HG03045 (cell line): ENCODE results near the gene GINM1.

Source experiments
- ATAC-seq: cut with Tn5 transposase; IDR thresholded peaks from one replicate; pipeline ENCODE4 v1.9.1; 2021; ENCODE audit warnings: mild to moderate bottlenecking, moderate library complexity; ENCODE audit not compliant: unreplicated experiment

The GINM1 gene

DNA sequence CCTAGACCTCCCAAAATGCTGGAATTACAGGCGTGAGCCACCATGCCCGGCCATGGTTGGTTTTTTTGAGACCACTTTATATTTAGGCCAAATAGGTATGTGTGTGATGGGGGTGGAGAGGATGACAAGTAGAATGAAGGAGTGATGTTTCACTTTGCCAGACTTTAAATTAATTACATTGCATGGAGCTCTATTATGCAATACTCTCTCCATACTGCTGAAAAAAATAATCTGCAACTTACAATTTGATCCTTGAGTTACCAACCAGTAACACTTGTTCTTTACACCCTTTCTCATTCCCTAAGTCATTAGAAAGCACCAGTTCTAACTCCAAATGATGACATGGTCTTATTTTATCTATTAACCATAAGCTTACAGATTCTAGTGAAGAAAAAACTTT is 26.8 kb downstream of the GINM1 start:
- ATAC-seq = no peak

DNA sequence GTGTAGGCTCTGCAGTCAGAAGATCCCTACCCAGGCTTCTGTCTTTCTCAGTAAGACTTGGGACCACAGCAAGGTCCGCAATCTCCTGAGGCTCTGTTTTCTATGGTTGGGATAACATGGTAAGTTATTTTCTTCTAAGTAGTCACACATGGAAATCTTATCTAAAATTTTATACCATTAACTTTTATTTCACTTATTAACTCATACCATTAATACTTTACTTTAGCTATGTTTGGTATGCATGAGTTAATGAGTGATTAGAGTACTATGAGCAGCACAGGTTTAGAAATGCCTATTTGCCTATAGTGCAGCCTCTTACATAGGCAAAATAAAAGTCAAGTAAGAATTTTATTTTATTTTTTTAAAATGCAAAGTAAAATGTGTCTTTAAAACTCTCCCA is 27.2 kb downstream of the GINM1 start:
- ATAC-seq = no peak

DNA sequence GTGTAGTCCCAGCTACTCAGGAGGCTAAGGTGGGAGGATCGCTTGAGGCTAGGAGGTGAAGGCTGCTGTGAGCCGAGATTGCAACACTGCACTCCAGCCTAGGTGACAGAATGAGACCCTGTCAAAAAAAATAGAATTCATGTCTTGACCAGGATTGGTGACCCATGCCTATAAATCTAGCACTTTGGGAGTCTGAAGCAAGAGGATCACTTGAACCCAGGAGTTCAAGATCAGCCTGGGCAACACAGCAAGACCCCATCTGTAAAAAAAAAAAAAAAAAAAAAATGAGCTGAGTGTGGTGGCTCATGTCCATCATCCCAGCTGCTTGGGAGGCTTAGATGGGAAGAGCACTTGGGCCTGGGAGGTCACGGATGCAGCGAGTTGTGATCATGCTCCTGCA is 34.3 kb downstream of the GINM1 start:
- no peak for ATAC-seq

DNA sequence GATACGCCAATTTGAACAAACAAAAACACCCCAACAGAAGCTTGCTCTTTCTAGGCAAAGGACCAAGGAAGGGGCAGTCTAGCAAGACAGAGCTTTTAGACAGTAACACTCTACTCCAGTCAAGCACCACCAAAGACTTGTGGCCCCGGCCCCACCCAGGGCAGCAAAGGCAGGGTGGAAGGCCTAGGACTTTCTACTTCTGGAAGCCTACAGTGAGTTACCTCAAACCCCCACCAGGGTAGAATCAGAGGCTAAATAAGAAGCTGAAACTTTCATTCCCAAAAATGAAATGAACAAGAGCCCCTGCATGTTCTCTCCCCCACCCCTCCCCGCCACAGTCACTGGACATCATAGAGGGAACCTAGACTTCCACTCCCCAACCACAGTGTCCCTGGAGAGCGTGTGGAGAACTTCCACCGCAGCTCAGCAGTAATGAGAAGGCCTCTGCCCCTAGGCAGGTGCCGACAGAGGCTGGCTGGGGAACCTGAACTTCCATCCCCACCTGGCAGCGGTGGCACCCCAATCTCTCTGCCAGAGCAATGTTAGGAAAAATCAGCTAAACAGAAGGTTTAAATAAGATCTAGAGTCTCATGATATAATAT is 42.3 kb downstream of the GINM1 start:
- no peak for ATAC-seq

DNA sequence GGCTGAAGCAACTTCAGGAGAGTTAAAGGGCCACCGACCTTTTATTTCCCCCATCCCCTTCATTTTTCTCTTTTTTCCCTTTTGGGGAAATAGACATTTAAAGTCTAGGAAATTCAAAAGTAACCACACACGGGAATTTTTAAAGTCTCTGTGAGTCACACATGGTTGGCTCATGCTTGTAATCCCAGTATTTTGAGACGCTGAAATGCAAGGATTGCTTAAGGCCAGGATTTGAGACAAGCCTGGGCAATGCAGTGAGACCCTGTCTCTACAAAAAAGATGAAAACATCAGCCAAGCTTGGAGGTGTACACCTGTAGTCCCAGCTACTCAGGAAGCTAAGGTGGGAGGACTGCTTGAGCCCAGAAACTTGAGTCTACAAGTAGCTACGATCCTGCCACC is 48.2 kb downstream of the GINM1 start:
- ATAC-seq = no peak

DNA sequence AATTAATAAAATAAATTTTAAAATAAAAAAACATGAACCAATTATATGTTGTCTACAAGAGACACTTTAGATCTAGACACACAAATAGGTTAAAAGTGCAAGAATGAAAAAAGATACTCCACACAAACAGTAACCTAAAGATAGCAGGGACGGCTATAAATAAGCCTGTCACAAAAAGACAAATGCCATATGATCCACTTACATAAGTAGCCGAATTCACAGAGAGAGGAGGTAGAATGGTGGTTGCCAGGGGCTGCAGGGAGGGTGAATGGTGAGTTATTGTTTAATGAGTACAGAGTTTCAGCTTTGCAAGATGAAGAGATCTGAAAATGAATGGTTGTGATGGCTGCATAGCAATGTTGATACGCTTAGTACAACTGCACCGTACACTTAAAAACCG is 49.6 kb downstream of the GINM1 start:
- ATAC-seq = no peak

DNA sequence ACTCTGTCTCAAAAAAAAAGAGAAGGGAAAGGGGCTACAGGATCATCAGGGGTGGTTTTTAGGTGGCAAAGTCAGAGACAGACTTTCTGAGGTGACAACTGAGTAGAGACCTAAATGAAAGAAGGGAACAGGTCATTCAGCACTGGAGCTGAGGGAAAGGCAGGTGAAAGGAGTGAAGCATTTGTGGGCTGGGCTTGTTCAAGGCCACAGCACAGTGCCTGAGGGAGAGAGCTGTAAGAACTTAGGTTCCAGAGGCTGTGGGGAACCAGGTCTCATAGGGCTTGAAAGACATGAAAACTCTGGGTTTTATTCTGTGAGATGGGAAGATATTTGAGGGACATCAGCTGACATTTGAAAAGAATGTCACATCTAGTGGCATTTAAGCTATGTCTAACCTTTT is 61.5 kb downstream of the GINM1 start:
- ATAC-seq = no peak

DNA sequence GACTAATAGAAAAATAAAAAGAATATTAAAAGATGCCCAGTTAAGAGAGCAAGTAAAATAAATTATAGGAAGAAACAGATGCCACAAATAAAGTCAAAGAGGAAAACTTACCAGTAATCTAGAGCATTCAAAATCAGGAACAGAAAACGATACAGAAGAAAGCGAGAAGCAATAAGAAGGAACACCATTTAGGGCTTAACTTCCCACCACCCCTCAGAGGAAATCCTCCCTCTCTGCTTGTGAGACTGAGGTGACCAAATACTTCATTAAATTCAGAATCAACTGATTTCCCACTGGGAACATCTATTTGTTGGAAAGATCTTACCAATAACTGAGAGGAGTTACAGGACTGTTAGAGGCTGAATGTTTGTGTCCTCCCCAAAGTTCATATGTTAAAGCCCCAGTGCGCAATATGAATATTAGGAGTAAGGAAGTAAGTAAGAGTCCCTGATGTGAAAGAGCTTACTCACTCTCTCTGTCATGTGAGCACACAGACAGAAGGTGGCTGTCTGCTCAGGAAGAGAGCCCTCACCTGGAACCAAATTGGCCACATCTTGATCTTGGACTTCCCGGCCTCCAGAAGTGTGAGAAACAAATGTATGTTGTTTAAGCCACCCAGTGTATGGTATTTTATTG is 62.8 kb downstream of the GINM1 start:
- peak; percentile 81 for ATAC-seq

DNA sequence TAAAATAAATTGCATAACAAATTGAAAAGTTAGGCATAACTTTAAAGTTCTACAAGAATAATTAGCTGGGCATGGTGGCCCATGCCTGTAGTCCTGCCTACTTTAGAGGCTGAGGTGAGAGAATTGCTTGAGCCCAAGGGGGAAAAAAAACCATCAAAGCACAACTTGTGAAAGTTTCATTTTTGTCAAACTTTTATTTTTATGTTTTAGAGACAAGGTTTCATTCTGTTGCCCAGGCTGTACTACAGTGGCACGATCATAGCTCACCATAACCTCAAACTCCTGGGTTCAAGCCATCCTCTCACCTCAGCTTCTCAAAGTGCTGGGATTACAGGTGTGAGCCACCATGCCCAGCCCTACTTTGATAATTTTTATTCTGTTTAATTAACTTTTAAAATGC is 68.1 kb downstream of the GINM1 start:
- ATAC-seq = no peak

DNA sequence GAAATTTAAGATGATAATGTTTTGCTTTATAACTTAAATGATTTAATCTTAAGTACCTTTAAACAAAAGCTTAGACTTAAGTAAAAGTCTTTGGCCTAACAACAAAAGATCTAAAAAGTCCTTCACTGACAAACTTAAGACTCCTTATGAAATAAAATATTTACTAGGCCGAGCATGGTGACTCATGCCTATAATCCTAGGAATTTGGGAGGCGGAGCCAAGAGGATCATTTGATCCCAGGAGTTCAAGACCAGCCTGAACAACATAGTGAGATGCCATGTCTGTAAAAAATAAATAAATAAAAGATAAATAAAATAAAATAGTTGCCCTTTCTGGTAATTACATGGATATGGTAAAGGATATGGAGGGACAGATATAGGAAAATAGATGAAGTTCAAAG is 69.9 kb downstream of the GINM1 start:
- no peak for ATAC-seq
